Measurements from ENCODE around the gene UBR1.

The UBR1 gene

DNA sequence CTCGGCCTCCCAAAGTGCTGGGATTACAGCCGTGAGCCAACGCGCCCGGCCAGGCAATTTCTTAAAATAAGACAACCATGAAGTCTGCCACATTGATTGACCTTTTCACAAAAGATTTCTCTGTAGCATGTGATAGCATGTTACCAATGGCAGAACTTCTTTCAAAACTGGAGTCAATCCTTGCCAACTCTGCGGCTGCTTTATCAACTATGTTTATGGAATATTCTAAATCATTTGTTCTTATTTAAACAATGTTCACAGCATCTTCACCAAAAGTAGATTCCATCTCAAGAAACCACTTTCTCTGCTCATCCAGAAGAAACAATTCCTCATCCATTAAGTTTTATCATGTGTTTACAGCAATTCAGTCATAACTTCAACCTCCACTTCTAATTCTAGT lies 9.4 kb downstream of the UBR1 start:
- H3K4me1 ChIP-seq (ENCODE audit: control insufficient read depth in 1 of 2, insufficient read depth in 2 of 2, low read length in 2 of 2): peaks cover 4% of the 10 kb centered on the region in 2 donors
- peaks cover 3 to 11% of the 10 kb centered on the region in 2 donors for H3K36me3 ChIP-seq (ENCODE audit: control insufficient read depth in 1 of 2, insufficient read depth in 2 of 2, low read length in 2 of 2)
- H3K27me3 ChIP-seq (ENCODE audit: control insufficient read depth in 1 of 2, insufficient read depth in 2 of 2, low read length in 2 of 2): no peaks in the 10 kb centered on the region
- no peak overlapping the region for H3K9ac ChIP-seq (ENCODE audit: low read depth in 1 of 2, low read length in 2 of 2)
- H3K4me3 ChIP-seq (ENCODE audit: low read depth in 1 of 2, low read length in 2 of 2): no peak overlapping the region
- no peaks in the 10 kb centered on the region for H3K9me3 ChIP-seq (ENCODE audit: control insufficient read depth in 1 of 2, low read length in 2 of 2)
- no peak overlapping the region for H3K27ac ChIP-seq (ENCODE audit: low read depth, low read length)

DNA sequence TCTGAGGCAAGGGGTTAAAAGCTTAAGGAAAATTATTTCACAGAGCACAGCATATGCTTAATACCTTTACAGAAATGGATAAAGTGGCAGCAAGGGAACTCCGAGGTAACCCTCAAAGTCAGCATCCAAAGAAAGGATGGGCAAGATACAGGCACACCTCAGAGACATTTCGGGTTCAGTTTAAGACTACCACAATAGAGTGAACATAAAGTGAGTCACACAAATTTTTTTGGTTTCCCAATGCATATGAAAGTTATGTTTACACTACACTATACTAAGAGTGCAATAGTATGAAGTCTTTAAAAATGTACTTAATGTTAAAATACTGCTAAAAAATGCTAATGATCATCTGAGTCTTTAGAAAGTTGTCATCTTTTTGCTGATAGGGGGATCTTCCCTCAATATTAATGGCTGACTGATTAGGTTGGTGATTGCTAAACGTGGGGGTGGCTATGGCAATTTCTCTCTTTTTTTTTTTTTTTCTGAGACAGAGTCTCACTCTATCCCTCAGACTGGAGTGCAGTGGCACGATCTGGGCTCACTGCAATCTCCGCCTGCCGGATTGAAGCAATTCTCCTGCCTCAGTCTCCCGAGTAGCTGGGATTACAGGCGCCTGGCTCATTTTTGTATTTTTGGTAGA lies 10.0 kb downstream of the UBR1 start:
- Histone ChIP-seq H3K36me3 (ENCODE audit: control insufficient read depth in 1 of 2, insufficient read depth in 2 of 2, low read length in 2 of 2) (peaks cover 3 to 11% of the 10 kb centered on the region in 2 donors), H3K9me3 (ENCODE audit: control insufficient read depth in 1 of 2, low read length in 2 of 2) (no peaks in the 10 kb centered on the region), H3K4me1 (ENCODE audit: control insufficient read depth in 1 of 2, insufficient read depth in 2 of 2, low read length in 2 of 2) (peaks cover 4% of the 10 kb centered on the region in 2 donors), H3K27ac (ENCODE audit: low read depth, low read length) (no peak overlapping the region), H3K4me3 (ENCODE audit: low read depth in 1 of 2, low read length in 2 of 2) (no peak overlapping the region), H3K9ac (ENCODE audit: low read depth in 1 of 2, low read length in 2 of 2) (no peak overlapping the region), H3K27me3 (ENCODE audit: control insufficient read depth in 1 of 2, insufficient read depth in 2 of 2, low read length in 2 of 2) (no peaks in the 10 kb centered on the region)

DNA sequence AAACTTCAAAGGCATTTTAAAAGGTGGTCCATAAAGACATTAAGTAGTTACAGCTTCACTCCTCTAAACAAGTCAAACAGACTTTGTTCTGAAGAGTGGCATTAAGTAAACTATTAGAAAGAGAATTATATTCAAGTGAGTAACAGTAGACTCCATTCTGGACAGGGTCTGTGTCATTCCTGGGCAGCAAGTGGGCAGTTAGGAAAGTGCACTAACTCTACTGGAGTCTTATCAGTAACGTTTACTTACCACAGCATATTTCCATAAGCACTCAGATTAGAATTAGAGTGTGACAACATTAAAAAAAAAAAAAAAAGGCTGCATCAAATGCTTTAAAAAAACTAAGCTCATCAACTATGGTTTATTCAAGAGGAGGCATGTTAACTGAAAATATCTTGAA lies 10.6 kb downstream of the UBR1 start:
- Histone ChIP-seq H3K9ac (ENCODE audit: low read depth in 1 of 2, low read length in 2 of 2) (no peak overlapping the region), H3K9me3 (ENCODE audit: control insufficient read depth in 1 of 2, low read length in 2 of 2) (no peaks in the 10 kb centered on the region), H3K36me3 (ENCODE audit: control insufficient read depth in 1 of 2, insufficient read depth in 2 of 2, low read length in 2 of 2) (peaks cover 3 to 9% of the 10 kb centered on the region in 2 donors), H3K27me3 (ENCODE audit: control insufficient read depth in 1 of 2, insufficient read depth in 2 of 2, low read length in 2 of 2) (no peaks in the 10 kb centered on the region), H3K4me1 (ENCODE audit: control insufficient read depth in 1 of 2, insufficient read depth in 2 of 2, low read length in 2 of 2) (peaks cover 4% of the 10 kb centered on the region in 2 donors), H3K4me3 (ENCODE audit: low read depth in 1 of 2, low read length in 2 of 2) (no peak overlapping the region), H3K27ac (ENCODE audit: low read depth, low read length) (no peak overlapping the region)

DNA sequence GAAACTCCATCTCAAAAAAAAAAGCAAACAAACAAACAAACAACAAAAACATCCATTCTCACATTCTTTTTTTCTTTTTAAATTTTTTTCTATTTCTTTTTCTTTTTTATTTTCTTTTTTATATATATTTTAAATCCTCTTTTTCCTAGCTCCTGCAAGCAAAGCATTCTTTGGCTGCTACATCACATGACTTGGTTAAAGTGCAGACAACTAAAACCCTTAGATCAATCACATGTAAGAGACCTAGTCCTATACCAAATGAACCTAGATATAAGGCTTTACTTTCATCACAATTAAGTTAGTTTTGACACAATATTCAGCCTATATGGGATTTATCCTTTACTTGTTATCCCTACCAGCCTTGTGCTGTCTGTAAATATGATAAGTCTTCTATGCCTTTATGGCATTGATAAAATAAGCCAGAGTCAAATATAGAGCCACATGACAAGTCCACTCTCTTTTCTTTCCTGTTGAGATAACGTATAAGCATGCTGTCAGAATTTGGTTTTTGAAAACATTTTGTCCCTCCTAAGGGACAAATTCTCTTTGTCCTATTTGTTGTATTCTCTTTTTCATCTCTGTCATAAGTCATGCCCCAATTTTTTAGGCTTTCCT lies 11.3 kb downstream of the UBR1 start:
- Histone ChIP-seq H3K4me3 (ENCODE audit: low read depth in 1 of 2, low read length in 2 of 2) (no peak overlapping the region), H3K36me3 (ENCODE audit: control insufficient read depth in 1 of 2, insufficient read depth in 2 of 2, low read length in 2 of 2) (peaks cover 3 to 4% of the 10 kb centered on the region in 2 donors), H3K9ac (ENCODE audit: low read depth in 1 of 2, low read length in 2 of 2) (no peak overlapping the region), H3K27ac (ENCODE audit: low read depth, low read length) (no peak overlapping the region), H3K9me3 (ENCODE audit: control insufficient read depth in 1 of 2, low read length in 2 of 2) (no peaks in the 10 kb centered on the region), H3K4me1 (ENCODE audit: control insufficient read depth in 1 of 2, insufficient read depth in 2 of 2, low read length in 2 of 2) (peaks cover 4% of the 10 kb centered on the region in 2 donors), H3K27me3 (ENCODE audit: control insufficient read depth in 1 of 2, insufficient read depth in 2 of 2, low read length in 2 of 2) (no peaks in the 10 kb centered on the region)

DNA sequence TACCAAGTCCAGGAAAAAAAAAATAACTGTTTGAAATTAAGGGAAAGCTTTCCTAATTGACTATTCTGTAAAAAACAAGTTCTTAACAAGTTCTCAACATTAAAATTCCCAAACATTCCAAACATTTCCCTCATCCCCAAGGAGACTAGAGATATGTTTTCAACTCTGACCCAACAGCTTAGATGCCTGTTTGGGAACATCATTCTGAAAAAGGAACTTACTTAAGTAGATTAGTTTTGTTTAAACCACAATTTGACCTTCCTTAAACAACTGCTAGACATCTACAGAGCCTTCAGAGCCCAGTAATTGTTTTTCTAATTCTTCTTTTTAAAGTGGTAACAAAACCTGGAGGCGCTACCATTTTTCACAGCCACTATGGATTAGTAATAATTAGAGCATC lies 12.8 kb downstream of the UBR1 start:
- Histone ChIP-seq H3K9ac (ENCODE audit: low read depth in 1 of 2, low read length in 2 of 2) (no peak overlapping the region), H3K27me3 (ENCODE audit: control insufficient read depth in 1 of 2, insufficient read depth in 2 of 2, low read length in 2 of 2) (no peaks in the 10 kb centered on the region), H3K4me1 (ENCODE audit: control insufficient read depth in 1 of 2, insufficient read depth in 2 of 2, low read length in 2 of 2) (peaks cover 4% of the 10 kb centered on the region in 2 donors), H3K36me3 (ENCODE audit: control insufficient read depth in 1 of 2, insufficient read depth in 2 of 2, low read length in 2 of 2) (peaks cover 3% of the 10 kb centered on the region in 2 donors), H3K9me3 (ENCODE audit: control insufficient read depth in 1 of 2, low read length in 2 of 2) (no peaks in the 10 kb centered on the region), H3K4me3 (ENCODE audit: low read depth in 1 of 2, low read length in 2 of 2) (no peak overlapping the region), H3K27ac (ENCODE audit: low read depth, low read length) (no peak overlapping the region)

DNA sequence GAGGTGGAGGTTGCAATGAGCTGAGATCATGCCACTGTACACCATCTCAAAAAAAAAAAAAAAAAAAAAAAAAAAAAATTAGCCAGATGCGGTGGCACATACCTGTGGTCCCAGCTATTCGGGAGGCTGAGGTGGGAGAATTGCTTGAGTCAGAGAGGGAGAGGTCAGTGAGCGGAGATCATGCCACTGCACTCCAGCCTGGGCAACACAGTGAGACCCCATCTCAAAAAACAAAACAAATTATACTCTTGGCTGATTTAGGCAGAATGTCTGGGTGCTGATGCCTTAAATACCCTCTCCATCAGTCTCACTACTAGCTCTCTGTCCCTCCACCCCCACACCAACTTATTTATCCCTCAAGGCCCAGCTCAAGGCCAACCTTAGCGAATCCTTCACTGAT lies 14.0 kb downstream of the UBR1 start:
- Histone ChIP-seq H3K36me3 (ENCODE audit: control insufficient read depth in 1 of 2, insufficient read depth in 2 of 2, low read length in 2 of 2) (peaks cover 0 to 3% of the 10 kb centered on the region in 2 donors), H3K27me3 (ENCODE audit: control insufficient read depth in 1 of 2, insufficient read depth in 2 of 2, low read length in 2 of 2) (no peaks in the 10 kb centered on the region), H3K27ac (ENCODE audit: low read depth, low read length) (no peak overlapping the region), H3K4me1 (ENCODE audit: control insufficient read depth in 1 of 2, insufficient read depth in 2 of 2, low read length in 2 of 2) (peaks cover 4% of the 10 kb centered on the region in 2 donors), H3K9me3 (ENCODE audit: control insufficient read depth in 1 of 2, low read length in 2 of 2) (no peaks in the 10 kb centered on the region), H3K4me3 (ENCODE audit: low read depth in 1 of 2, low read length in 2 of 2) (no peak overlapping the region), H3K9ac (ENCODE audit: low read depth in 1 of 2, low read length in 2 of 2) (no peak overlapping the region)

DNA sequence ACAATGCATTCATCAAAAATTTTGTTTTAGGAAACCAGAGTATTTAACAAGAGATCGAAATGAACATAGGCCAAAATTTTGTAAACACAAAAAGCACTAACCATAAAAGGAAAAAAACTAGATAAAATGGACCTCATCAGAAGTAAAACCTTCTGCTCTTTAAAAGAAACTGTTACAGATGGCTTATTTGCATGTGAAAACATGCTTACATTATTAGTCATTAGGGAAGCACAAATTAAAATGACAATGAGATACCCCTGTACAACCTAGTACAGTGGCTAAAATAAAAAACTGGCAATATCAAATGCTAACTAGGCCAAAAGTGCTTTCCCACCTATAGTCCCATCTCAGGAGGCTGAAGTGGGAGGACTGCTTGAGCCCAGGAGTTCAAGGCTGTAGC lies 19.3 kb downstream of the UBR1 start:
- Histone ChIP-seq H3K9me3 (ENCODE audit: control insufficient read depth in 1 of 2, low read length in 2 of 2) (no peaks in the 10 kb centered on the region), H3K4me3 (ENCODE audit: low read depth in 1 of 2, low read length in 2 of 2) (no peak overlapping the region), H3K9ac (ENCODE audit: low read depth in 1 of 2, low read length in 2 of 2) (no peak overlapping the region), H3K27me3 (ENCODE audit: control insufficient read depth in 1 of 2, insufficient read depth in 2 of 2, low read length in 2 of 2) (no peaks in the 10 kb centered on the region), H3K4me1 (ENCODE audit: control insufficient read depth in 1 of 2, insufficient read depth in 2 of 2, low read length in 2 of 2) (no peaks in the 10 kb centered on the region), H3K27ac (ENCODE audit: low read depth, low read length) (no peak overlapping the region), H3K36me3 (ENCODE audit: control insufficient read depth in 1 of 2, insufficient read depth in 2 of 2, low read length in 2 of 2) (peaks cover 8 to 12% of the 10 kb centered on the region in 2 donors)

DNA sequence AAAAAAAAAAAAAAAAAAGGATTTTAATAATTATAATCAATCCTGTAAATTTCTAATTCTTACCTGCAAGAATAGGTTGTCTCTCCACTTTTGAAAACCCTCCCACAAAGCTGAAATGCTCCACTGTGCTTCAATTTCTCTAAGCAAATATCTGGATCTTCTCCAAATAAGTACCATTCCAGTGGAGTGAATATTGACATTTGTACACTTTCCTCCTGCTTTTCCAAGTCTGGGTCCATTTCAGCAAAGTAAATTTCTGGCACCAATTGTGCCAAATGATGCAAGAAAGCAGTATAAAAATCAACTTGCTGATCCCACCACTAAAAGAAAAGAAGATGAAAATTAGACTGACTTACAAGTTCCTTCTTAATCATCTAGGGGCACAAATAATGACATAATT lies 19.9 kb downstream of the UBR1 start:
- H3K36me3 ChIP-seq (ENCODE audit: control insufficient read depth in 1 of 2, insufficient read depth in 2 of 2, low read length in 2 of 2): peaks cover 8 to 12% of the 10 kb centered on the region in 2 donors
- no peak overlapping the region for H3K4me3 ChIP-seq (ENCODE audit: low read depth in 1 of 2, low read length in 2 of 2)
- H3K9ac ChIP-seq (ENCODE audit: low read depth in 1 of 2, low read length in 2 of 2): no peak overlapping the region
- no peak overlapping the region for H3K27ac ChIP-seq (ENCODE audit: low read depth, low read length)
- no peaks in the 10 kb centered on the region for H3K27me3 ChIP-seq (ENCODE audit: control insufficient read depth in 1 of 2, insufficient read depth in 2 of 2, low read length in 2 of 2)
- H3K9me3 ChIP-seq (ENCODE audit: control insufficient read depth in 1 of 2, low read length in 2 of 2): no peaks in the 10 kb centered on the region
- H3K4me1 ChIP-seq (ENCODE audit: control insufficient read depth in 1 of 2, insufficient read depth in 2 of 2, low read length in 2 of 2): no peaks in the 10 kb centered on the region

DNA sequence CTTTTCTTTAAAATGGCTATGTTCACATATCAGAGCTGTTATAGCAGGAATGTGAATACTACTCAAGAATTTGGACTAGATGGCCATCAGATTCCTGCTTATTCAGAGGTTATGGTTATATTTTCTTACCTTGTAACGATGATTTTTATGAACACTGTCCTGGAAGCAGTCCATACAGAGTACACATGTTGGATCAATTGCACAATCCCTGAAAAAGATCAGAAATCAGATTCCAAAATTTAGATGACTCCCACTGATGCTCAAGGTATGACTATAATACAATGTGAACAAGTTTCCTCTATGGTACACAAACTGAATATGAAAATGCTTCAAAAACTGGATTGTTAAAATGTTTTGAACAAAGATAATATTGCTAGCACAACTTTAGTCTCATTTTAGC lies 23.3 kb downstream of the UBR1 start:
- no peaks in the 10 kb centered on the region for H3K27me3 ChIP-seq (ENCODE audit: control insufficient read depth in 1 of 2, insufficient read depth in 2 of 2, low read length in 2 of 2)
- peaks cover 8 to 12% of the 10 kb centered on the region in 2 donors for H3K36me3 ChIP-seq (ENCODE audit: control insufficient read depth in 1 of 2, insufficient read depth in 2 of 2, low read length in 2 of 2)
- H3K4me1 ChIP-seq (ENCODE audit: control insufficient read depth in 1 of 2, insufficient read depth in 2 of 2, low read length in 2 of 2): no peaks in the 10 kb centered on the region
- no peak overlapping the region for H3K27ac ChIP-seq (ENCODE audit: low read depth, low read length)
- H3K9ac ChIP-seq (ENCODE audit: low read depth in 1 of 2, low read length in 2 of 2): no peak overlapping the region
- H3K4me3 ChIP-seq (ENCODE audit: low read depth in 1 of 2, low read length in 2 of 2): no peak overlapping the region
- H3K9me3 ChIP-seq (ENCODE audit: control insufficient read depth in 1 of 2, low read length in 2 of 2): no peaks in the 10 kb centered on the region

DNA sequence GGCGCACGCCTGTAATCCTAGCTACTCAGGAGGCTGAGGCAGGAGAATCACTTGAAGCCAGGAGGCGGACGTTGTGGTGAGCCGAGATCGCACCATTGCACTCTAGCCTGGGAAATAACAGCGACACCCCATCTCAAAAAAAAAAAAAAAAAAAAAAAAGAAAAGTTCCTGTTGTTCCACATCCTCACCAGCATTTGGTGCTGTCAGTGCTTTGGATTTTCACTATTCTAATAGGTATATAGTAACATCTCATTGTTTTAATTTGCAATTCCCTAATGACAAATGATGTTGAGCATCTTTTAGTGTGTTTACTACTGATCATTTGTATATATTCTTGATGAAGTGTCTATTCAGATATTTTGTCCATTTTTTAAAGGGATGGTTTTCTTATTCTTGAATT lies 24.6 kb downstream of the UBR1 start:
- no peaks in the 10 kb centered on the region for H3K9me3 ChIP-seq (ENCODE audit: control insufficient read depth in 1 of 2, low read length in 2 of 2)
- no peaks in the 10 kb centered on the region for H3K4me1 ChIP-seq (ENCODE audit: control insufficient read depth in 1 of 2, insufficient read depth in 2 of 2, low read length in 2 of 2)
- peaks cover 8 to 12% of the 10 kb centered on the region in 2 donors for H3K36me3 ChIP-seq (ENCODE audit: control insufficient read depth in 1 of 2, insufficient read depth in 2 of 2, low read length in 2 of 2)
- H3K4me3 ChIP-seq (ENCODE audit: low read depth in 1 of 2, low read length in 2 of 2): no peak overlapping the region
- no peak overlapping the region for H3K27ac ChIP-seq (ENCODE audit: low read depth, low read length)
- no peaks in the 10 kb centered on the region for H3K27me3 ChIP-seq (ENCODE audit: control insufficient read depth in 1 of 2, insufficient read depth in 2 of 2, low read length in 2 of 2)
- H3K9ac ChIP-seq (ENCODE audit: low read depth in 1 of 2, low read length in 2 of 2): no peak overlapping the region
